Esophagus squamous epithelium (tissue), 5 donors: ENCODE data around the gene PIGV. TPM values are rescaled to one million over a fixed set of nuclear protein-coding genes. Genes with fewer than 3 reads are reported as not detected.

Experiments
- DNase-seq: peaks from one replicate; lab custom pipeline; 2025; lab: John Stamatoyannopoulos, UW
- H3K27ac ChIP-seq, 4 donors: fragments of 200-600 bp; sonication (generic); one replicate each; pipeline ENCODE4 v1.5.1; 2016 to 2019; ENCODE audit warnings: mild to moderate bottlenecking in 1 of 4
- H3K27me3 ChIP-seq, 4 donors: fragments of 200-600 bp; sonication (generic); 1 replicate in 3 of 4; 2 replicates in 1 of 4; pipeline versions ENCODE4 v1.5.1 to v1.6.0; 2017 to 2021; ENCODE audit warnings: antibody characterized with exemption in 1 of 4
- H3K36me3 ChIP-seq, 3 donors: fragments of 200-600 bp; sonication (generic); one replicate each; pipeline ENCODE4 v1.5.1; 2016 to 2019
- H3K4me1 ChIP-seq, 3 donors: fragments of 200-600 bp; sonication (generic); one replicate each; pipeline ENCODE4 v1.5.1; 2017 to 2019
- H3K4me3 ChIP-seq, 4 donors: fragments of 200-600 bp; sonication (generic); 1 replicate in 3 of 4; 2 replicates in 1 of 4; pipeline ENCODE4 v1.5.1; 2016 to 2019; ENCODE audit warnings: mild to moderate bottlenecking in 2 of 4, moderate library complexity in 1 of 4
- H3K9me3 ChIP-seq, 3 donors: fragments of 200-600 bp; sonication (generic); one replicate each; pipeline ENCODE4 v1.5.1; 2016 to 2019
- POLR2A ChIP-seq, 4 donors: fragments of 450-650 bp; IDR thresholded peaks; one replicate each; pipeline ENCODE4 v1.6.1; 2017; ENCODE audit warnings: antibody characterized with exemption in 4 of 4, mild to moderate bottlenecking in 4 of 4, moderate library complexity in 3 of 4
- WGBS, 2 donors: methylation state at CpG; one replicate each; pipeline ENCODE4 v1.1.5; 2018; 5-methylcytosine and 5-hydroxymethylcytosine counted together
- intact Hi-C: fragments of 100-400 bp; cut with DNase I; formaldehyde crosslinking; loops from one replicate; pipeline ENCODE4 v1.15.0; 2022
- total RNA-seq, 4 donors: library from RNA; depleted of rRNA; stranded (reverse); fragments of >200 nt; gene quantifications; one replicate each; pipeline ENCODE4 v1.1.0, GENCODE V29; 2016
- TF ChIP-seq, protein P1 (sequence below), 6 experiments: fragments of 450-650 bp in 4 of 6; fragments of 200-600 bp in 2 of 6; sonication (generic) in 2 of 6; IDR thresholded peaks; one replicate each; pipeline ENCODE4 v1.5.1; 2016 to 2019; ENCODE audit warnings: antibody characterized with exemption in 6 of 6, mild to moderate bottlenecking in 4 of 6, moderate library complexity in 4 of 6
- donor health status: DM: yes; HTN: yes; CAD: no.

The PIGV gene
- total RNA-seq, 4 donors from 2014 or later: 9.9 to 20.9 (median 13.1) TPM

GRCh38 chr1:26789612-26789865 lies 1.8 kb downstream of the PIGV start:
- intact Hi-C loops: loop anchor here (2.0 to 10.0 kb wide), 3 partner anchors 97 to 285 kb away; no protein-coding TSS in a partner anchor
- no peak for DNase-seq
- Histone ChIP-seq H3K9me3 (no peaks in the 10 kb centered on the region), H3K4me1 (peaks cover 17 to 48% (median 28%) of the 10 kb centered on the region in 3 donors), H3K36me3 (peaks cover 4 to 40% (median 5%) of the 10 kb centered on the region in 3 donors), H3K27ac (peak overlapping the region in 2 of 4 donors; percentile 98 to 99), H3K27me3 (no peaks in the 10 kb centered on the region), H3K4me3 (no peak overlapping the region)
- WGBS, 2 donors: 55 to 59% methylated on average over 3 of the region's 3 CpGs
- no peak for TF ChIP-seq POLR2A (IDR thresholded peaks at IDR 0.05)
- TF ChIP-seq, protein P1, sequence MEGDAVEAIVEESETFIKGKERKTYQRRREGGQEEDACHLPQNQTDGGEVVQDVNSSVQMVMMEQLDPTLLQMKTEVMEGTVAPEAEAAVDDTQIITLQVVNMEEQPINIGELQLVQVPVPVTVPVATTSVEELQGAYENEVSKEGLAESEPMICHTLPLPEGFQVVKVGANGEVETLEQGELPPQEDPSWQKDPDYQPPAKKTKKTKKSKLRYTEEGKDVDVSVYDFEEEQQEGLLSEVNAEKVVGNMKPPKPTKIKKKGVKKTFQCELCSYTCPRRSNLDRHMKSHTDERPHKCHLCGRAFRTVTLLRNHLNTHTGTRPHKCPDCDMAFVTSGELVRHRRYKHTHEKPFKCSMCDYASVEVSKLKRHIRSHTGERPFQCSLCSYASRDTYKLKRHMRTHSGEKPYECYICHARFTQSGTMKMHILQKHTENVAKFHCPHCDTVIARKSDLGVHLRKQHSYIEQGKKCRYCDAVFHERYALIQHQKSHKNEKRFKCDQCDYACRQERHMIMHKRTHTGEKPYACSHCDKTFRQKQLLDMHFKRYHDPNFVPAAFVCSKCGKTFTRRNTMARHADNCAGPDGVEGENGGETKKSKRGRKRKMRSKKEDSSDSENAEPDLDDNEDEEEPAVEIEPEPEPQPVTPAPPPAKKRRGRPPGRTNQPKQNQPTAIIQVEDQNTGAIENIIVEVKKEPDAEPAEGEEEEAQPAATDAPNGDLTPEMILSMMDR (IDR thresholded peaks at IDR 0.05): no peak

GRCh38 chr1:26789931-26790330 lies 2.2 kb downstream of the PIGV start:
- DNase-seq: no peak
- H3K4me3 ChIP-seq: no peak overlapping the region
- H3K27ac ChIP-seq: no peak overlapping the region
- intact Hi-C loops: loop anchor here (2.0 to 10.0 kb wide), 3 partner anchors 98 to 285 kb away; no protein-coding TSS in a partner anchor
- H3K4me1 ChIP-seq: peaks cover 15 to 44% (median 24%) of the 10 kb centered on the region in 3 donors
- WGBS, 2 donors: 56 to 68% methylated on average over 4 of the region's 4 CpGs
- H3K36me3 ChIP-seq: peaks cover 6 to 44% (median 6%) of the 10 kb centered on the region in 3 donors
- no peak for TF ChIP-seq POLR2A (IDR thresholded peaks at IDR 0.05)
- TF ChIP-seq, protein P1 (IDR thresholded peaks at IDR 0.05): no peak
- H3K9me3 ChIP-seq: no peaks in the 10 kb centered on the region
- no peaks in the 10 kb centered on the region for H3K27me3 ChIP-seq

GRCh38 chr1:26790551-26790953 lies 2.8 kb downstream of the PIGV start:
- intact Hi-C loops: no loop called here
- no peaks in the 10 kb centered on the region for H3K9me3 ChIP-seq
- H3K4me1 ChIP-seq: peaks cover 15 to 38% (median 19%) of the 10 kb centered on the region in 3 donors
- 65 to 74% methylated on average over 3 to 4 of the region's 5 CpGs for WGBS, 2 donors
- DNase-seq: no peak
- TF ChIP-seq POLR2A (IDR thresholded peaks at IDR 0.05): no peak
- TF ChIP-seq, protein P1 (IDR thresholded peaks at IDR 0.05): no peak
- no peaks in the 10 kb centered on the region for H3K27me3 ChIP-seq
- H3K27ac ChIP-seq: no peak overlapping the region
- no peak overlapping the region for H3K4me3 ChIP-seq
- H3K36me3 ChIP-seq: peaks cover 6 to 50% (median 7%) of the 10 kb centered on the region in 3 donors

GRCh38 chr1:26791148-26791547 lies 3.4 kb downstream of the PIGV start:
- TF ChIP-seq POLR2A (IDR thresholded peaks at IDR 0.05): no peak
- TF ChIP-seq, protein P1 (IDR thresholded peaks at IDR 0.05): no peak
- no peak for DNase-seq
- Histone ChIP-seq H3K27ac (no peak overlapping the region), H3K4me1 (peaks cover 13 to 32% (median 15%) of the 10 kb centered on the region in 3 donors), H3K27me3 (no peaks in the 10 kb centered on the region), H3K36me3 (peaks cover 6 to 56% (median 7%) of the 10 kb centered on the region in 3 donors), H3K4me3 (no peak overlapping the region), H3K9me3 (no peaks in the 10 kb centered on the region)
- intact Hi-C loops: no loop called here
- WGBS, 2 donors: 62 to 65% methylated on average over 5 to 6 of the region's 6 CpGs

DNA sequence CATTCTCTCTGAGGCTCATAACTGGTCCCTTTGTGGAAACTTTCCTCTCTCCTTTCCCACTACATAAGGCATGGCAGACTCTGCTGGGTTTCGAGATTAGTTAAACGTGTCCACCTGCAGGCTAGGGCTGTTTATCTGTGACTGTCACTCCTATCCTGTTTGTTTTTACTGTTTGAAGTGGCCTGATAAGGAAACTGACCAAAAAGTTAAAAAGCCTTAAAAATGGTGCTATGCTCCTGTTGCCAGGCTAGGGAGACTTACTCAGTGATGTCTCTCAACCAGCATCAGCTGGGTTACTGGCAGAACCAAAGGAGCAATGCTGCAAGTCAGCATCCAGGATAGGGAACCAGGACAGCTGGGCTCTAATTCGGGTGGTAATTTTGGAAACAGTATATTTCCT lies 3.9 kb downstream of the PIGV start:
- WGBS, 2 donors: 77 to 80% methylated on average over 3 of the region's 3 CpGs
- Histone ChIP-seq H3K27ac (no peak overlapping the region), H3K36me3 (peaks cover 6 to 61% (median 7%) of the 10 kb centered on the region in 3 donors), H3K27me3 (no peaks in the 10 kb centered on the region), H3K4me3 (no peak overlapping the region), H3K4me1 (peaks cover 9 to 27% (median 12%) of the 10 kb centered on the region in 3 donors), H3K9me3 (no peaks in the 10 kb centered on the region)
- intact Hi-C loops: no loop called here
- no peak for DNase-seq
- TF ChIP-seq, protein P1 (IDR thresholded peaks at IDR 0.05): no peak
- TF ChIP-seq POLR2A (IDR thresholded peaks at IDR 0.05): no peak
